ENCODE measurements around the gene NEUROD6. TPM values are rescaled to one million over a fixed set of nuclear protein-coding genes. Genes with fewer than 3 reads are reported as not detected.

Gene NEUROD6
- total and polyA plus RNA-seq, 2 donors (not counting 3 experiments of a cell fraction or from before 2014, with no cell fraction given), result not detected

DNA sequence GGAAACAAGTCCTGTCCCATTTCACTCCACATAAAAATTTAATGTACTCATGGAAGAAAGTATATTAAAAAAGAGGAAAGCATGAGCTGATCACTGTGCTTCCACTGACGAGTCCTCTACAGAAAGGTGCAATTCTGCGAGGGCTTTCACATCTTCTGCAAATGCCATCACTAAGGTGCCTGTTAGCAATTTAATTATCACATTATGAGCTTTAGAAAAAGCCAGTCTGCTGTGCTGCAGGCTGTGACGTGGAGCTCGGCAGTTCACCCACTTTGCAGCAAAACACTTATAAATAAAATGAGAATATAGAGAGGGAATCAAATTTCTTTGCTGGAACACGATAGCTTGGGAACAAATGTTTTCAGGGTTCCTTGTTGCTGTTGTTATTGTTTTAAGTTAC is 22.5 kb upstream of the NEUROD6 start:
- no peaks in the 10 kb centered on the region for H3K27me3 ChIP-seq (ENCODE audit: control insufficient read depth in 2 of 2, insufficient read depth in 2 of 2, low read length in 2 of 2)
- no peak for FAIRE-seq

More for the DNA sequence above, 22.5 kb upstream of the NEUROD6 start:
- intact Hi-C loops (cut with micrococcal nuclease) (no loop called here), dilution Hi-C loops (cut with MboI; ENCODE audit: extremely low pct_ligation_motif_present, low sequenced_read_pairs) (no loop called here)
- Histone ChIP-seq H3K79me2 (ENCODE audit: control insufficient read depth, insufficient read depth, low read length) (no peaks in the 10 kb centered on the region), H3K36me3 (ENCODE audit: control insufficient read depth in 2 of 2, extremely low read depth in 1 of 2, insufficient read depth in 2 of 2, low read length in 2 of 2) (no peaks in the 10 kb centered on the region), H3K9ac (replicated peaks; ENCODE audit: extremely low read depth, insufficient read depth, low read length) (no peak overlapping the region), H4K20me1 (replicated peaks; ENCODE audit: control insufficient read depth, extremely low read depth, insufficient read depth, low read length) (no peaks in the 10 kb centered on the region), H3K9me1 (replicated peaks; ENCODE audit: control insufficient read depth, extremely low read depth, insufficient read depth, low read length) (no peaks in the 10 kb centered on the region), H3K4me3 (replicated peaks in 1 of 3; ENCODE audit: insufficient read depth in 1 of 3, low read depth in 1 of 3, low read length in 3 of 3) (no peak overlapping the region), H2AFZ (ENCODE audit: low read depth, low read length) (no peak overlapping the region), H3K4me1 (ENCODE audit: control insufficient read depth, extremely low read depth, insufficient read depth, low read length) (no peaks in the 10 kb centered on the region), H3K9me3 (replicated peaks; ENCODE audit: control insufficient read depth, insufficient read depth, low read length) (no peaks in the 10 kb centered on the region), H3K4me2 (ENCODE audit: insufficient read depth, low read length) (no peak overlapping the region), H3K27ac (ENCODE audit: insufficient read depth, low read depth, low read length) (no peak overlapping the region)
- BruUV-seq (replicated peaks), result no TSS peak
- DNase-seq (ENCODE audit: low read depth, low spot score), result no peak
- ChIA-PET CTCF (interaction anchor here (1.5 kb wide), 1 partner anchor 10 kb away, joined by 5 read pairs; no protein-coding TSS in a partner anchor), POLR2A (no interaction called here)
- TF ChIP-seq JUN (IDR thresholded peaks at IDR 0.05; ENCODE audit: borderline replicate concordance, insufficient read depth, insufficient read length, low read depth) (no peak), EZH2 (IDR thresholded peaks at IDR 0.05; ENCODE audit: borderline replicate concordance, low read depth, low read length, severe bottlenecking) (no peak), FOS (IDR thresholded peaks at IDR 0.05; ENCODE audit: borderline replicate concordance, insufficient read depth, low read length) (no peak), POLR2A (IDR thresholded peaks at IDR 0.05; ENCODE audit: low read depth, low read length) (no peak), POLR2AphosphoS5 (IDR thresholded peaks at IDR 0.05; ENCODE audit: insufficient read depth, low read depth, low read length) (no peak), GATA2 (IDR thresholded peaks at IDR 0.05; ENCODE audit: insufficient read depth, insufficient read length, low read depth, low read length) (no peak), MAX (IDR thresholded peaks at IDR 0.05; ENCODE audit: insufficient read depth, insufficient read length) (no peak), MYC (IDR thresholded peaks at IDR 0.05; ENCODE audit: low read depth, low read length) (no peak)
- TF ChIP-seq, protein P1, sequence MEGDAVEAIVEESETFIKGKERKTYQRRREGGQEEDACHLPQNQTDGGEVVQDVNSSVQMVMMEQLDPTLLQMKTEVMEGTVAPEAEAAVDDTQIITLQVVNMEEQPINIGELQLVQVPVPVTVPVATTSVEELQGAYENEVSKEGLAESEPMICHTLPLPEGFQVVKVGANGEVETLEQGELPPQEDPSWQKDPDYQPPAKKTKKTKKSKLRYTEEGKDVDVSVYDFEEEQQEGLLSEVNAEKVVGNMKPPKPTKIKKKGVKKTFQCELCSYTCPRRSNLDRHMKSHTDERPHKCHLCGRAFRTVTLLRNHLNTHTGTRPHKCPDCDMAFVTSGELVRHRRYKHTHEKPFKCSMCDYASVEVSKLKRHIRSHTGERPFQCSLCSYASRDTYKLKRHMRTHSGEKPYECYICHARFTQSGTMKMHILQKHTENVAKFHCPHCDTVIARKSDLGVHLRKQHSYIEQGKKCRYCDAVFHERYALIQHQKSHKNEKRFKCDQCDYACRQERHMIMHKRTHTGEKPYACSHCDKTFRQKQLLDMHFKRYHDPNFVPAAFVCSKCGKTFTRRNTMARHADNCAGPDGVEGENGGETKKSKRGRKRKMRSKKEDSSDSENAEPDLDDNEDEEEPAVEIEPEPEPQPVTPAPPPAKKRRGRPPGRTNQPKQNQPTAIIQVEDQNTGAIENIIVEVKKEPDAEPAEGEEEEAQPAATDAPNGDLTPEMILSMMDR (IDR thresholded peaks at IDR 0.05; ENCODE audit: extremely low read depth in 1 of 2, insufficient read depth in 1 of 2, low read depth in 1 of 2, low read length in 2 of 2), result no peak

Measured in endothelial cell of umbilical vein (primary cell).